Thoracic aorta (tissue), 2 donors: ENCODE results near the gene SIRPA. TPM values are rescaled to one million over a fixed set of nuclear protein-coding genes. Genes with fewer than 3 reads are reported as not detected.

Experiments
- ATAC-seq: fragments of 150-250 bp; one replicate; pipeline ENCODE4 v1.8.0; 2017; ENCODE audit warnings: low read depth; ENCODE audit not compliant: insufficient number of reproducible peaks, low FRiP score
- DNase-seq: peaks from one replicate; pipeline ENCODE4 v3.0.0-alpha.2; 2020; ENCODE audit warnings: low spot score
- H3K27ac ChIP-seq, 2 donors: fragments of 200-600 bp; sonication (generic); 1 replicate in 1 of 2; 2 replicates in 1 of 2; pipeline ENCODE4 v1.5.1; 2016; ENCODE audit warnings: mild to moderate bottlenecking in 2 of 2, moderate library complexity in 2 of 2
- H3K27me3 ChIP-seq: fragments of 200-600 bp; sonication (generic); replicated peaks from 2 replicates; pipeline ENCODE4 v1.6.0; 2016; ENCODE audit warnings: mild to moderate bottlenecking; ENCODE audit not compliant: insufficient read depth
- H3K36me3 ChIP-seq: fragments of 200-600 bp; sonication (generic); one replicate; pipeline ENCODE4 v1.5.1; 2016
- H3K4me1 ChIP-seq, 2 donors: fragments of 200-600 bp; sonication (generic); 1 replicate in 1 of 2; 2 replicates in 1 of 2; pipeline versions ENCODE4 v1.5.1 to v1.6.0; 2016; ENCODE audit warnings: low read depth in 2 of 2, mild to moderate bottlenecking in 1 of 2; ENCODE audit not compliant: control insufficient read depth in 1 of 2
- H3K4me3 ChIP-seq: fragments of 200-600 bp; sonication (generic); 2 replicates; pipeline ENCODE4 v1.5.1; 2016; ENCODE audit warnings: mild to moderate bottlenecking
- H3K9me3 ChIP-seq: fragments of 200-600 bp; sonication (generic); 2 replicates; pipeline ENCODE4 v1.5.1; 2016
- total RNA-seq, 2 donors: library from RNA; depleted of rRNA; stranded (reverse); fragments of >200 nt; gene quantifications; one replicate each; pipeline versions ENCODE4 v1.1.0 to v1.2.3, GENCODE V29; 2016
- TF ChIP-seq, protein P1 (sequence below): fragments of 200-600 bp; sonication (generic); IDR thresholded peaks from one replicate; pipeline ENCODE4 v1.5.1; 2019; ENCODE audit warnings: antibody characterized with exemption

Gene SIRPA
- 10 to 100 TPM; 29.5 to 62.9 TPM for total RNA-seq

GRCh38 chr20:1894951-1895673, at the start of gene SIRPA:
TSS of gene SIRPA (plus strand) at chr20:1895407. CDS start at chr20:1895448, 41 bp downstream.
- ATAC-seq, result peak; percentile 37
- DNase-seq, result peak; percentile 42
- peak within 1 kb of the TSS; percentile 94 for H3K27ac ChIP-seq

DNA sequence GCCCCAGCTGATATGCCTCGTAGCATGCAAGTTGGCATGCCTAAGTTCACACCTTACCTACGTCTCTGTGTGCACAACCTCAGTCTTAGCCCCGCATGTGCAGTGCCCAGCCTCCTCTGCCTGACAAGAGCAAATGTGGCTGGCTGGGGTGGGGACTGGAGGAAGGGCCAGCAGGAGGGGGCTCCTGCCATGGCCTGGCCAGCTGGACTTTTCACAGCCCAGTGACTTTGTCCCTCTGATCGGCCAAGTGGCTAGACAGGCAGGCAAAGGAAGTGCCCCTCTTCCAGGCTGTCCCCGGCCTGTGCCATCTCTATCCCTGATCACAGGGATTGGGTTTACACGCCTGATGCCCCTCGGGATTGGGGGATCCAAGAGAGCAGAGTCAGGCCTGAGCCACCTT, 49.5 kb upstream of the SIRPA start:
- H3K27ac ChIP-seq, result no peak overlapping the region

More at GRCh38 chr20:1894951-1895673, at the start of gene SIRPA:
- Histone ChIP-seq H3K36me3 (no peaks in the 10 kb centered on the region), H3K9me3 (no peaks in the 10 kb centered on the region), H3K4me3 (peak within 1 kb of the TSS; percentile 96), H3K4me1 (peaks cover 22 to 72% of the 10 kb centered on the region in 2 donors), H3K27me3 (no peaks in the 10 kb centered on the region)
- TF ChIP-seq, protein P1, sequence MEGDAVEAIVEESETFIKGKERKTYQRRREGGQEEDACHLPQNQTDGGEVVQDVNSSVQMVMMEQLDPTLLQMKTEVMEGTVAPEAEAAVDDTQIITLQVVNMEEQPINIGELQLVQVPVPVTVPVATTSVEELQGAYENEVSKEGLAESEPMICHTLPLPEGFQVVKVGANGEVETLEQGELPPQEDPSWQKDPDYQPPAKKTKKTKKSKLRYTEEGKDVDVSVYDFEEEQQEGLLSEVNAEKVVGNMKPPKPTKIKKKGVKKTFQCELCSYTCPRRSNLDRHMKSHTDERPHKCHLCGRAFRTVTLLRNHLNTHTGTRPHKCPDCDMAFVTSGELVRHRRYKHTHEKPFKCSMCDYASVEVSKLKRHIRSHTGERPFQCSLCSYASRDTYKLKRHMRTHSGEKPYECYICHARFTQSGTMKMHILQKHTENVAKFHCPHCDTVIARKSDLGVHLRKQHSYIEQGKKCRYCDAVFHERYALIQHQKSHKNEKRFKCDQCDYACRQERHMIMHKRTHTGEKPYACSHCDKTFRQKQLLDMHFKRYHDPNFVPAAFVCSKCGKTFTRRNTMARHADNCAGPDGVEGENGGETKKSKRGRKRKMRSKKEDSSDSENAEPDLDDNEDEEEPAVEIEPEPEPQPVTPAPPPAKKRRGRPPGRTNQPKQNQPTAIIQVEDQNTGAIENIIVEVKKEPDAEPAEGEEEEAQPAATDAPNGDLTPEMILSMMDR, result no peak

GRCh38 chr20:1846341-1846740, 48.9 kb upstream of the SIRPA start:
- TF ChIP-seq, protein P1, result no peak
- no peak for DNase-seq
- H3K4me3 ChIP-seq, result no peak overlapping the region
- H3K9me3 ChIP-seq, result no peaks in the 10 kb centered on the region
- H3K27me3 ChIP-seq, result no peaks in the 10 kb centered on the region
- no peak overlapping the region for H3K27ac ChIP-seq
- no peak for ATAC-seq
- peaks cover 0 to 5% of the 10 kb centered on the region in 2 donors for H3K4me1 ChIP-seq
- H3K36me3 ChIP-seq, result no peaks in the 10 kb centered on the region

More for the DNA sequence above, 49.5 kb upstream of the SIRPA start:
- Histone ChIP-seq H3K4me1 (peaks cover 0 to 9% of the 10 kb centered on the region in 2 donors), H3K36me3 (no peaks in the 10 kb centered on the region), H3K4me3 (no peak overlapping the region), H3K27me3 (no peaks in the 10 kb centered on the region), H3K9me3 (no peaks in the 10 kb centered on the region)
- TF ChIP-seq, protein P1, result no peak
- no peak for ATAC-seq
- no peak for DNase-seq

DNA sequence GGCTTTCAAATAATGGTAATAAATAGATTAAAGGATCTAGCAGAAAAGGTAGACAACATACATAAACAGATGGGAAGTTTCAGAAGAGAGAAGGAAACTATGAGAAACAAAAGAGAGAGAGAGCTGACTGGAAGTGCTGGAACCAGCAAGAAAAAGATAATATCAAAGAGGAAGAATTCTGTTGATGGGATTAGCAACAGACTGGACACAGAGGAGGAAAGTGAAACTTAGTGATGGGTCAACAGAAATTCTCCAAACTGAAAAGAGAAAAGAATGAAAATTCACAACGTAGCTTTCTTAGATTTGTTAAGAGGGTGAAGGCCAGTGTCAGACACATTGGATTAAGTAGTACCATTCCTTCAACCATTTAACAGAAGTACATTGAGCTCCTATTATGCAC, 48.3 kb upstream of the SIRPA start:
- H3K9me3 ChIP-seq, result no peaks in the 10 kb centered on the region
- no peaks in the 10 kb centered on the region for H3K36me3 ChIP-seq
- ATAC-seq (no peak), DNase-seq (no peak)
- no peaks in the 10 kb centered on the region for H3K4me1 ChIP-seq
- no peaks in the 10 kb centered on the region for H3K27me3 ChIP-seq
- H3K27ac ChIP-seq, result no peak overlapping the region
- TF ChIP-seq, protein P1, result no peak
- no peak overlapping the region for H3K4me3 ChIP-seq

DNA sequence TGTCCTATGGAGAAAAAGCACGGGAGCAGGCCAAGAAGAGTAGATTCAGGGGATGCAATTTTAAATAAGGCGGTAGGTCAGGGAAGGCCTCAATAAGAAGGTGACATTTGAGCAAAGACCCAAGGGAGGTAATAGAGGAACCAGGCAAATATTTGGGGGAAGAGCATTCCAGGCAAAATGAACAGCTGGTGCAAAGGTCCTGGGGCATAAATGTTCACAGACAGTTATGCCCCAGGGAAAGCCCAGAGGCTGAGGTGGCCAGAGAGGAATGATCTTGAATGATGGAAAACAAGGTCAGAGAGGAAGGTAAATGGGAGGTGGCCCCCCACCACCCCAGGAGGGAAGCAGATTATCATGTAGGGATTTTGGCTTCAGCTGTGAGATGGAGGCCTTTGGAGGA, 47.4 kb upstream of the SIRPA start:
- DNase-seq, result no peak
- no peak for ATAC-seq
- no peaks in the 10 kb centered on the region for H3K4me1 ChIP-seq
- TF ChIP-seq, protein P1, result no peak
- H3K27me3 ChIP-seq, result no peaks in the 10 kb centered on the region
- no peaks in the 10 kb centered on the region for H3K9me3 ChIP-seq
- H3K36me3 ChIP-seq, result no peaks in the 10 kb centered on the region
- H3K27ac ChIP-seq, result no peak overlapping the region
- no peak overlapping the region for H3K4me3 ChIP-seq
